ENCODE measurements around the gene SUCO.

GRCh38 chr1:172498857-172499256 is 34.1 kb upstream of the SUCO start:
- TF ChIP-seq CTCF (IDR thresholded peaks at IDR 0.05) (no peak), POLR2A (IDR thresholded peaks at IDR 0.05) (no peak)
